ENCODE data around the gene PLEKHG4B.

The PLEKHG4B gene

DNA sequence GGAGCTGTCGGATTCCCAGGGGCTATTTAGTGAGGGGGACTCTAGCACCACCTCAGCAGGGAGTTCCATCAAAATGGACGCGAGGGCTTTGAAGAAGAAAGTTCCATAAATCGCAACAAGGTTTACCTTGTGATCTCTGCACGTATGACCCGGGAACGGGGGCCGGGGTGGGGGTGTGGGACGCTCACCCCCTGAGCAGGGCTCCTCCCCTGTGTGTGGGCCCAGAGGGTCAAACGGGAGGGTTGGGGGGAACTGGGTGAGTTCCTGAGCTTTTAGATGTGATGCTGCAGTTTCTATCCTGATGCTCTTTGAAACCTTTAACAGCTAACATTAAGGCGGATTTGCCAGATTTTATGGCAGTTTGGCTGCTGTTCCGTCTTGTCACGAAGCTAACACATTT is 80.5 kb downstream of the PLEKHG4B start:
- no peak for DNase-seq

DNA sequence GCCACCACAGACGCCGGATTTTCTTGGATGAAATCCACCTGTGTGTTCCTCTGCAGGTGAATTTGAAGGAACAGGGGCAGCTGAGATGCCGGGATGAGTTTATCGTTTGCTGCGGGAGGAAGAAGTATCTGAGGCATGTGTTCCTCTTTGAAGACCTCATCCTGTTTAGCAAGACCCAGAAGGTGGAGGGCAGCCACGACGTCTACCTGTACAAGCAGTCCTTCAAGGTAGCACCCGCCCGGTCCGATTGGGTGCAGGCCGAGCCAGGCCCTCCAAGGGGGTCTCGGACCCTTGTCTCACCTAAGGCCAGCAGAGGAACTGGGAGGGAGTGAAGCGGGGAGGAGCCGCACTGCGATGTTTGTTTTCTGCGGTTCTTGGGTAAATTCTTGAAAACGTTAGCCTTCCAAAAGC is 80.9 kb downstream of the PLEKHG4B start:
- DNase-seq: no peak

GRCh38 chr5:173392-174290 is 81.7 kb downstream of the PLEKHG4B start:
- DNase-seq: peak; percentile 19

DNA sequence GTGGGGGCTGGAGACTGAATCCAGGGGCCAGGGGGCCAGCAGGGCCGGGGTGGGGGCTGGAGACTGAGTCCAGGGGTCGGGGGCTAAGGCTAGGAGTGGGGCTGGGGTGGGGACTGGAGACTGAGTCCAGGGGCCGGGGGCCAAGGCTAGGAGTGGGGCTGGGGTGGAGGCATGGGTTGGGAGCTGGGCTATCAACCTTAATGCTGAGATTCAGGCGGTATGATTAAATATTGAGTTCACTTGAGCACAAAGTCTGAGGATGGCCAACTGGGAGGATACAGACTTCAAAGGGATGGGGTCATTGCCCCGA is 82.3 kb downstream of the PLEKHG4B start:
- no peak for DNase-seq

DNA sequence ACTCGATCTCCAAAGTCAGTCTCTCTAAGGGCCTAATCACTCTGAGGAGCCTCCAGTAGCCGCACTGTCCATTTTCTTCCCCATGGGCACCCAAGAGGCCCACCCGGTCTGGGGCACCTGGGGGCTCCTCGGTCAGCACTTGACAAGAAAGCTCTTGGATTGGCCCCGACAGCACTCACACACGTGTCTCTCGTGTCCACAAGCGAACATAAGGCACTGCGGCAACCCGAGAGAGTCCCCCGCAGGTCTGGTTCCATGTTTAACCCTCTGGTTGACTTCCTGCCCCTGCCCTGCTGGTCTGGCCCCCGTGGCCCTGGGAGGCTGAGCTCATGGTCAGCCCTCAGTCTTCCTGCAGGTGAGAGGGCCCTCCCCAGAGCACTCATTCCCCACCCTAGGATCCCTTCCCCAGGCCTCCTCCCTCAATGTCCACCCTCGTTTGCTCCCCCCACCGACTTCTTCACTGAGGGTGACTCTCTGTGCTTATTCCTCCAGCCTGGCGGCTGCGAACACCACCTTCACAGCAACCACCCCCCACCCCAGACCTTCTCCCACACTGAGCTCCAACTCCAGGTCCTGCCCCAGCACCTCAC is 83.0 kb downstream of the PLEKHG4B start:
- DNase-seq: no peak

- DNase-seq: no peak
Measured at GRCh38 chr5:176296-176823, 84.4 kb downstream of the PLEKHG4B start.

DNA sequence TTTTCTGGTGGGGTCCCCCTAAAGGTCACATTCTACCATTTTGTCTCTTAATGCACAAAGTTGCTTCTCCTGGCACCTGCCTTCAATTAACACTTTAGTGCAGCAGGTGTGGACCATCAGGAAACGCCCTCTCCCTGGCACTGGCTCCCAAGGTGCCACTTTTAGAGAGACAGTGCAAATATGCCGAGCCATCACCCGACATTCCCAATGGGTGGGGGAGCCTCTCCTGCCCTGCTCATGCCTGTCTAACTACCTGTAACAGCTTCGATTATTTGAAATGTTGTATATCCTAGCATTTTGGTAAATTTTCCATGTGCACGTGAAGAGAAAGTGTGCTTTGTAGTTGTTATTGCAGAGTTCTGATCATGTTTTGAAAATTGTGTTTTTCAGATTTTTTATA is 86.1 kb downstream of the PLEKHG4B start:
- no peak for DNase-seq

GRCh38 chr5:179401-179800 is 87.4 kb downstream of the PLEKHG4B start:
- no peak for DNase-seq

GRCh38 chr5:180286-180918 is 88.4 kb downstream of the PLEKHG4B start:
- no peak for DNase-seq

GRCh38 chr5:181160-181559 is 89.2 kb downstream of the PLEKHG4B start:
- no peak for DNase-seq

- no peak for DNase-seq
Measured at GRCh38 chr5:181566-181965, 89.6 kb downstream of the PLEKHG4B start.

- DNase-seq: no peak
Measured at GRCh38 chr5:182126-182525, 90.2 kb downstream of the PLEKHG4B start.

- no peak for DNase-seq
Measured at GRCh38 chr5:184471-184870, 92.5 kb downstream of the PLEKHG4B start.

- DNase-seq: no peak
Measured at GRCh38 chr5:185095-186070, 93.4 kb downstream of the PLEKHG4B start.

DNA sequence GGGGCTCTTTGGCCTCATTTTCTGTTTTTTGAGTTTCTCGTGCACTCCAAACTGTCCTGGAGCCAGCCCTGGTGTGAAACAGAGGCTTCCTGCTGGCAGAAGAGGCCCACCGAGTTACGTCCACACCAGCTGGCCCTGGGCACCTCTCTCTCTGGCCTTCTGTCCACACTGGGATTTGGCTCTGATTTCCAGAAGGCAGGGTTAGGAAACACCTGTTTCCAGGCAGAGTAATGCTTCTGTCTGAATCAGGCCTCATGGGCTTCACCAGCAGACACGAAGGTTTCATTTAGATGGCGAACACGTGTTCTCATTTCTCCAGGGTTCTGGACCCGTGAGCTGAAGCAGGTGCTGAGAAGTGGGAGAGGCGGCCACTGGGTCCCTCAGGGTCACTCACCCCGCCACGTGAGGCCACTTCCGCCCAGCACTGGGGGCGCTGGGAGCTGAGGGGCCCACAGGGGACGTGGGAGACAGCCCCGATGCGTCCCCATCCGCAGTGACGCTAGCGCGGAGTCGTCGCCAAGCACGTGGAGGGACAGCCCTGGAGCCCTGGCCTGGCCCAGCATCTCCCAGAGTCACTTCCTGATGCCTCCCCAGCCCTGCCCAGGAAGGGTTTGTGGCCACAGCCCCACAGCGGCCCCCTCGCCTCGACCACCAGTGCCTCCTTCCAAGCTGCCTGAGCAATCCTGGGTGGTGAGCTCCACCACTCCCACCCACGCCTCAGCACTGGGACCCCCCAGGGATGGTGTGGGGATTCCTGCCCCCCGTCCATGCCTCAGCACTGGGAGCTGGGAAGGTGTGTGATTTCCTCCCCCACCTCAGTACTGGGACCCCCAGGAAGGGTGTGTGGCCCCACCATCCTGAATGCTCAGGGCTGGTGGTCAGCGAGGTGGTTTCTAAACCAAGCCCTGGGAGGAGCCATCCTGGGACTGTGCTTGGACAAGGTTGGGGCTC is 94.4 kb downstream of the PLEKHG4B start:
- no peak for DNase-seq

- DNase-seq: no peak
Measured at GRCh38 chr5:187042-187431, 95.1 kb downstream of the PLEKHG4B start.

- no peak for DNase-seq
Measured at GRCh38 chr5:187617-188451, 95.9 kb downstream of the PLEKHG4B start.

DNA sequence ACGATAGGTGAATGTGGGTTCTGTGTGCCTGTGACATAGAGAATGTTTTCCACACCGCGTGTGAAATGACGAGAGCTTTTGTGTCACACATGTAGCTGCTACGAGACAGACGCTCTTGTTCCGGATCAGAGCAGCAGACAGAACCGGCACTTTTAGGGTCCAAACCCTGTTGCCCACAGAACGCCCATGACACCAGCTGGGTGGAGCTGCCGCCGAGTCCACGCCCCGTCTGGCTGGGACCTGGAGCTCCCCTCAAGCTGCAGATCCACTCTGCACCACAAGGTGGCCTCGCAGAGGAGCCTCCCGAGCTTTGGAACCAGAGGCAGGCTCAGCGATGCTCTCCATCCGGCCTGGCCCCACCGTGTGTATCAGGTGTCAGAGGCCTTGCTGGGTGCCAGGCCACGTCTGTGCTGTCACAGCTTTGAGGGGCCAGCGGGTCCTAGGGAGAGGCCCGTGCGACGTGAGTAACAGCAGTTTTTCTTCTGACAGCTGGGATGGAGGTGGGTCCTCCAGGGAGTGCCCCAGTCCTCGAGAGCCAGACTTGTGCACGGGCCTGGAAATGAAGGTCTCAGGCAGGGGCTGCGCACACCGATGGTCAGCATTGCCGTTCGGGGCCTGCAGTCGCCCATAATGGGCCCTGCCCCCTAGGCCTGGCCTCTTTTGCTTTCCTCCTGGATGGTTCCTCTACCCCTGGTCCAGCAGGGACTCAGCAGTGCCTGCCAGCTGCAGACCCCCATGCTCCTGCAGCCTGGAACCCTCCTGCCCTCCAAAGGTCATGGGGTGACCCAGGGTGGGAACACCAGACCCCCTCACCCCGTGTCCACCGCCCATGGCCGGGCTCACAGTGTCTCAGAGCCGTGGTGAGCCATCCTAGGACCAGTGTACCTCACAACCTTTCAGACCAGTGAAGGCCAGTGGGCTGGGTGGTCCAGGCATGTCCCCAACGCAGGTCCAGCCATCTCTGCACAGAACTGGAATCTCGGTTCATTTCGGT is 96.8 kb downstream of the PLEKHG4B start:
- peak; percentile 97 for DNase-seq

DNA sequence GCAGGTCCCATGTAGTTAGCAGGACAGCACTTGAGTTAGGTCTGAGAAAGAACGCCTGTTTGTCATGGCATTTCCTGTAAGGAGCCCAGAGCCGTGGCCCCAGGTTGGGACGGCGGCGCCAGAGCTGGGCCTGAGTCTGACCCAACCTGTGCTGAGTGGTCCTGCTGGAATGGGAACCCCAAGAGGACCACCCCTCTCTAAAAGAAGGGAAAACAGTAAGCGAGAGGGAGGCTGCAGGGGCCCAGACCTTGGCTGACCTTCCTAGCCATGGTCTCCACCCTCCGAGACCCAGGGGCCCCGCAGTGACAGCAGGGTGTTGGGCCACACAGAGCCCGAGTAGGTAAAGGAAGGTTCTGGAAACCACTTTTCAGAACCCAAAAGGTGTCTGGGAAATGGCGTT is 97.5 kb downstream of the PLEKHG4B start:
- no peak for DNase-seq

All from RPMI8226 (cell line).